HG03457 (cell line): ENCODE results near the gene KCTD1.
"Not testable (repeated sequence)": the region's sequence is repeated elsewhere in the genome, so short reads cannot be mapped to it uniquely, and the experiment has no call there.

Source experiments
- ATAC-seq: cut with Tn5 transposase; IDR thresholded peaks from one replicate; pipeline ENCODE4 v1.9.1; 2021; ENCODE audit warnings: moderate number of reproducible peaks; ENCODE audit not compliant: unreplicated experiment

KCTD1 gene

GRCh38 chr18:26458526-26459232, 89.7 kb downstream of the KCTD1 start:
- peak; percentile 48 for ATAC-seq

DNA sequence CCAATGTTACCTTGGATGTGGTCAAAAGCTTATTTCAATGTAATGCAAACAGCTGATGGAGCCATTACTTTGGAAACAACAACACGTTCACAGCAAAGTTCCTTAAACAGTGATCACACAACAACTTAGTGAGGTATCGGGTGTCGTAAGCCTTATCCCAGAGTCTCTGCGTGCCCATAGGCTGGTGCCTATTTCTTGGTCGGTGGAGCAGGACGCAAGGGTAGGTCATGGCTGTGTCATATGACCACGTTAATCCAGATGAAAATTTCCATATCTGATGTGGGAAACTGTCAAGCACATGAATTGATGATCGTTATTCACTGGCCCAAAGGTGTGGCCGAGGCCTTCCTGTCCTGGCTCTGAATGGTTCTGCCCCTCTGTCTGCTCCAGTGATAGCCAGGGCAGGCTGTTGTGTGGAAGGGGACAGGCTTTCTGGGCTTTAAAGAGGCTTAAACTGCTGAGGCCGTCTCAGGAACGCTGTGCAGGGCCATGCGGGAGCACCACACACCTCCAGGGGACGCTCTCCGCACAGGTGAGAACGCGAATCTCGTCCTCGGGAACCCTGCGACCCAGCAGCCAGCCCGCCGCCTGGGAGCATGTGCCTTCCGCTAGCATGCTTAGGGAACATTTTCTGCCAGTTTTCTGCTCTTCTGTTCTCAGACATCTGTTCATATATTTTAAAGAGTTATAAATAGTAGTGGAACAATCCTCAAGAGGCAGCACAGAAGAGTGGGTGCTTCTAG, 90.6 kb downstream of the KCTD1 start:
- ATAC-seq = no peak

DNA sequence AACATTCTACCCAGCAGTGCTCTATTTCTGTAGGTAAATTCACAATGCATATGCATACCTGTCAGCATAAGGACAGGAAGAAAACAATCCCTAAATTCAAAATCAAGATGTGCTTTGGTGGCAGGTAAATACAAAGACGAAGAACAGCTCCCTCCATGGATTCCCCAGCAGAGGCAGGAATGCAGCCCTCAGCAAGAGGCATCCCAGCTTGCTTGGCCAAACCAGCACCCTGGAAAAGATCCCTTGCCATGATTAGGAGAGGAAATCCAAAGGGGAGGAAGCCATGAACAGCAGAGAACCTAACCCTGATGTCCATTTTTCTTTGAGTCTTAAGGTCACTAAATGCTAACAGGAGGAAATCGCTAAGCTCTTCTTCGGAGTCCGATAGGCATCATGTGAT, 91.2 kb downstream of the KCTD1 start:
- no peak for ATAC-seq

GRCh38 chr18:26456070-26456491, 92.3 kb downstream of the KCTD1 start:
- ATAC-seq = no peak

GRCh38 chr18:26455639-26456038, 92.7 kb downstream of the KCTD1 start:
- ATAC-seq = no peak

GRCh38 chr18:26454616-26455015, 93.7 kb downstream of the KCTD1 start:
- ATAC-seq = no peak

- no peak for ATAC-seq
These were observed 94.2 kb downstream of the KCTD1 start for GRCh38 chr18:26454192-26454591.

GRCh38 chr18:26453386-26453901, 94.9 kb downstream of the KCTD1 start:
- ATAC-seq = peak; percentile 37

- ATAC-seq = no peak
These were observed 97.2 kb downstream of the KCTD1 start for GRCh38 chr18:26450989-26451682.

GRCh38 chr18:26448714-26449159, 99.6 kb downstream of the KCTD1 start:
- no peak for ATAC-seq

- no peak for ATAC-seq
These were observed 104.5 kb downstream of the KCTD1 start for GRCh38 chr18:26443853-26444252.

GRCh38 chr18:26442126-26442525, 106.2 kb downstream of the KCTD1 start:
- ATAC-seq = no peak

DNA sequence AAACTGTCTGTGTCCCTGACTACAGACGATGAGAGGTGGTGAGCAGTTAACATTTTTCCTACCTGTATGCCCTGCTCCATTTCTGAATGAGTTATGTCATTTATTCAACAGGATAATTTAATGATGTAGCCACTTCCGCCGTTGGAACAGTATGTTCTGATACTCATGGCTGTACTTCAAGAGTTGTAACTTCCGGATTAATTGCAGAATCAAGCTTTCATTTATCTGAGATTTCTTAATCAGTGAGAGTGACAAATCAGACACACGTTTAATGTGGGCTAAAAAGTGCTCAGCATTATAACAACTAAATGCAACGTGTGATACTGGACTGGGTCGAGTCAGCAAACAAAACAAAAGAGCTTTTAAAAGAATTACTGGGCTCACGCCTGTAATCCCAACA, 107.7 kb downstream of the KCTD1 start:
- ATAC-seq = no peak

- no peak for ATAC-seq
These were observed 108.8 kb downstream of the KCTD1 start for GRCh38 chr18:26439537-26439936.

- ATAC-seq = peak; percentile 96
These were observed 109.4 kb downstream of the KCTD1 start for GRCh38 chr18:26438980-26439379.

DNA sequence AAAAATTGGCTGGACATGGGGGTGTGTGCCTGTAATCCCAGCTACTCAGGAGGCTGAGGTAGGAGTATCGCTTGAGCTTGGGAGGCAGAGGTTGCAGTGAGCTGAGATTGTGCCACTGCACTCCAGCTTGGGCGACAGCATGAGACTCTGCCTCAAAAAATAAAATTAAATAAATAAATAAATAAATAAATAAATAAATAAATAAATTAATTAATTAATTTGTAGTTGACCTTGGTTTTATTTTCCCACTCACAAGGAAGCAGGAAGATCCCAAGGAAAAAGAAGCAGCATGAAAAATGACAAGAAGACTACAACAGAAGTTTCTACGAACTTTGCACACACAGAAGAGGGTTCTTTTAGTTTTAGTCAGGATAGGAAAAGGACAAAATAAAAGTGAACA, 110.7 kb downstream of the KCTD1 start:
- ATAC-seq = not testable (repeated sequence)

- ATAC-seq = no peak
These were observed 111.9 kb downstream of the KCTD1 start for GRCh38 chr18:26436176-26437051.

GRCh38 chr18:26435415-26436095, 112.8 kb downstream of the KCTD1 start:
- ATAC-seq = no peak

- ATAC-seq = no peak
These were observed 113.5 kb downstream of the KCTD1 start for GRCh38 chr18:26434887-26435286.
